Mucosa of gallbladder (tissue), 1 donor: Measurements from ENCODE around the gene GNAI3. TPM values are rescaled to one million over a fixed set of nuclear protein-coding genes. Genes with fewer than 3 reads are reported as not detected.

Experiments
- DNase-seq: peaks from one replicate; pipeline ENCODE4 v3.0.0-alpha.2; 2020; ENCODE audit warnings: low spot score
- total RNA-seq: library from RNA; stranded (reverse); gene quantifications from one replicate; pipeline ENCODE4 v1.2.1, GENCODE V29; 2021
- donor health status: DM: no; HTN: no; CAD: no.

The GNAI3 gene
- 6.7 TPM for total RNA-seq

DNA sequence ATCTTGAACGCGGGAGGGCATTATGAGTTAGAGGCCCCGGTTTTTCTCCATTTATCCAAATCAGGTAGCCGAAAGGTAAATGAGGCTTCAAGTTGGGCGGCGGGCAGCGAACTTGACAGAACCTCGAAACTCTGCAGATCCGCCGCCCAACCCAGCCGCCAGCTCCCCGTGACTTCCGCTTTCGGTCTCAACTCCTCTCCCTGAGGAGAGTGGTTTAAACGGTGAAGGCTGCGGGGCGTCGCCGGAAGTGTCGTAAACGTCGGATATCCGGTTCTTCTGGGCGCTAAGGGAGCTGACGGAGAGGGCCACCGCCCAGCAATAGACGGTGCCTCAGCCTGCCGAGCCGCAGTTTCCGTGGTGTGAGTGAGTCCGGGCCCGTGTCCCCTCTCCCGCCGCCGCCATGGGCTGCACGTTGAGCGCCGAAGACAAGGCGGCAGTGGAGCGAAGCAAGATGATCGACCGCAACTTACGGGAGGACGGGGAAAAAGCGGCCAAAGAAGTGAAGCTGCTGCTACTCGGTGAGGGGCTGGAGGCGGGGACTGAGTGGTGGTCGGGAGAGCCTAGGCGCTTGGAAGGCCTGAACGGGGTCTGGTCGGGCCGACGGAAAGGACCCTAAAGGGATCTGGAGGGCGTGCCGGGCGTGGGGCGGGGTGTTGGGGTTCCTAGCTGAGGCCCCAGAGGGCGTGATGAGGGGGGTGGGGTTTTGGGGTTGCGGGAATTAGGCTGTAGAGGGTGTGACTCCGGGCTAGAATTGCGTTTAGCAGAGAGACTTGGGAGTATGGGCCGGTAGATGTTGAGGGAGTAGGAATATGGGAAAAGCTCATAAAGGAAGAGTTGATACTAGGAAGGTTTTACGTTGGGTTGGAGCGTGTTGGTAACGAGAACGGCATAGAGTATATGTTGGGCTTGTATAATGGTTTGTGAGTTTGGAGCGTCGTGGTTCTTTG, at the start of gene GNAI3:
GNAI3 (plus strand) TSS at position 295 of the 947 bp plus-strand sequence; CDS start at position 401, 106 bp downstream.
- DNase-seq: peak; percentile 96

DNA sequence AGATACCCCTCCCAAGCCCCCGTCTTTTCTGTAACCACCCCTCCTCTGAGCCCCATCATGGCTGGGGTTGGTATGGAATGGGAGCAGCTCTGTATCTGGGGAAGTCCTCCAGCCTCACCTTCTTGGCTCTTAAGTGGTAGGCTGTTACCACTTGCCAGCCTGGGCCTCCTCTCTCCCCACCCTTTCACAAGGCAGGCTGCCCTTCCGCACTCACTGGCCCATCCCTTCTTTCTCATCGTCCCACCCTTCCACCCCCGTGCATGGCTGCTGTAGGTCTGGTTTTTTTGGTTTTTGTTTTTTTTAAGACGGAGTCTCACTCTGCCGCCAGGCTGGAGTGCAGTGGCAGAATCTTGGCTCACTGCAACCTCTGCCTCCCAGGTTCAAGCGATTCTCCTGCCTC, 49.3 kb upstream of the GNAI3 start:
- no peak for DNase-seq

DNA sequence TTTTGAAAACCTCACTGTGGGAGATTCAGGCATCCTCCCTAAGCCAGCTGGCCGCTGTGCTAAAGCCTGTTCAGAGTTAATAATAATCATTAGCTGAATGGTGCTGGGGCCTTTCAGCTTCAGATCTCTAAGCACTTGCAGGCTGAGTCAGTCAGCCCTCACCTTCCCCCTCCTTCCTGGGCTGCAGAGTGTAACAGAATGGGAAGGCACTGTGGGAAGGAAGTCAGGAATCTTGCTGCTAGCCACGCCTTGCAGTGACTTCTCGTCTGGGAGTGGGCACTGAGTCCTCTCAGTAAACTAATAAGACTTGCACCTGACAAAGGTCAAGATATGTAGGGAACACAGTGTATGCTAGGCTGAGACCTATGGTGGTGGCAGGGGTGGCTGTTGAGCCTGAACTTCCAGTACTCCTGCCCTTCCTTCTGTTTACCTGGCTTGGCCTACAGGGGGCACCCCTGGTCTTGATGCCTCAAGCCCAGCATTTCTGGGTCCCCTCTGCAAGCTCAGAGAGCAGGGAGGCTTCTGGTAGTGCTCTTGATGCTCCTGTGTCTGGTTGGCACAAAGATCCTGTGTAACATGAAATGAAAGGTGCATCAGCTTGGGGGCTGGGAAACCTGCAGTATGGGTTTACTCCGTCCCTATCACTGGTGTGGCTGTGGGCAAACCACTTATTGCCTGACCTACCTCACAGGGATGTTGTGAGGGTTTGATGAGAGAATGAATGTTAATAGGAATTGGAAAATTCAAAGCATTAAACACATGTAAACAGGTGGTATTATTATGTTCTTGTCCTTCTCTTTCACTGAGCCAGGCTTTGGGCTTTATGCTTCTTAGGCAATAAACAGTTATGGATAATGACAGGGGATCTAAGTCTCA, 48.5 kb upstream of the GNAI3 start:
- peak; percentile 50 for DNase-seq

DNA sequence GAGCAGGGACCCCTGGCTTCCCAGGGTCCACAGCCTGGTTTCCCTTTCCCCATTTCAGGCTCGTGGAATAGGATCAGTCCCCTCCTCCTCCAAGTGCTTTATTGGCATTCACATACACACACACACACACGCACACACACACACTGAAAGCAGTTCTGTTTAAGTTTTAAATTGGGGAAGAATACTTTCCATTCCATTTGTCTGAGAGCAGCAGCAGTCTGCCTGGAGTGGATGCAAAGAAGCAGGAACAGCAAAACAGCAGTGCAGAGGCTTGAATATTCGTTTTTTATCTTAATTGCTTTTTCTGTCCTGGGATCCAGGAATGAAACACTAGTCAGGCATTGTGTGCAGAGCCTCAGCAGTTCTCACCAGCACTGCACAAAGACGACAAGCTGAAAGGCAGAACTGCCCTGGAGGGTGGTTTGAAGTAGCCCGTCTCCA, 47.5 kb upstream of the GNAI3 start:
- DNase-seq: peak; percentile 48

DNA sequence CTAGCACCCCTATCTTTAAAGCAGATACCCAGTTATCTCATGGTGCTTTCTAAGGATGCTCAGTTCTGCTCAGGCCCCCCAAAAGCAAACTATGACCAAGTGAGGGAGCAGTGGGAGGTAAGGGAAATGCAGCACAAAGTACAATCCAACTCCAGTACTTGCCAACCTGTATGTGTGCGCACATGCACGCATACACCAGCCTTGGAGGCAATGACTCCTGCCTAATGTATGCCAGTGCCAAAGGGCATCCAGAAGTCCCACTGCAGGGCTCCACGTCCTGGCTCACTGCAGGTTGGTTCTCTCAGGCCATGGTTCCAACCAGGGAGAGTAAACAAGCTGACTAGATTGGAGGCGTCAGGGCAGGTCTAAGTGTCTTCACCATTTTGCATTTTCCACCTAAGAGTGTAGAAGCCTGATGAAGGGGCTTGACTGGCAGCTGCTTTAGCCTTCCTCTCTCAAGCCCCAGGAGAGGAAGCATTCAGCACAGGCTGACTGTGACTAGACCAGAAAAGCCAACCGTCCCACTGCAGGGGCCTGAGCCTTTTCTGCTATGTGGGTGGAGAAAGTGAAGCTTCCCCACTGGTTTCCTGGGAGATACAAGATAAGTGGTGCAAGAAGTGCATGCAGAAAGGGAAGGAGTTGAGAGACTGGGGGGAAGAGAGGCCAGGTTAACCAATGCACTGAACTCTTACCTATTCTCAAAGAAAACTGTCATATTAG, 46.6 kb upstream of the GNAI3 start:
- no peak for DNase-seq

DNA sequence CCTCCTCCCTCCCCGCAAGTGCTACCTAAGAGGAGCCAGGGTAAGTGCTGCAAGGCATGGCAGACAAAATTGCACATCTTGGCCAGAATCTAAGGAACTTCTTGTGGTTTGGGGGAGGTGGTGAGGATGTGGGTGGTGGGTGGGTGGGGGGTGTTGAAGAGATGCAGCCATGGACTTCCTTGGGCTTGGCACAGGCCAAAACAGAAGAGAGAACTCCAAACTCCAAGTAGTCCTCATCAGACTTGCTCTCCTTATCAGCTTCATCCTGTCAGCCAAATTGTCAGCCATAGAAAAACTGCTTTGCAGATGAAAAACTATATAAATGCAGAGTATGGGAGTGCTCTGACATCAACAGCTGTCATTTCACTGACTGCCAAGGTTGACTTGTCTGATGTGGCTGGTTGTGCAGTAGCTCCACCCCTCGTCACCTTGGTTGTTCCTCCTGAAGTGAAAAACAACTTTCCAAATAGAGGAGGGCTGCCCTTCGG, 46.0 kb upstream of the GNAI3 start:
- DNase-seq: no peak

DNA sequence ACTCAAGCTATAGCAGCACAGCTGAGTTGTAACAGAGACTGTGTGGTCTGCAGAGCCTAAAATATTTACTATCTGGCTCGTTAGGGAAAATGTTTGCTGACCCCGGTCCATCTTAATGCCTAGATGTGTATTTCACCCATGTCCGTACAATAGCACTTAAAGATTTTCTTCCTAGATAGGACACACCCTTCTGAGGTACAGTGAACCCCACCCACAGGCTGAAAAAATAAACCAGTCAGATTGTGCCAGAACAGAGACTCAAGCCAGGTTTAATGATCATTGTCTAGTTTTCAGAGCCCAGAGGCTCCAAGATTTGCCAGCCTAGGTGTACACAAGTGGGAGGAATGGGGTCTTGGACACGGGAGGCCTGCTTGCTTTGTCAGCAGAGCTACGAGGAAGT, 44.5 kb upstream of the GNAI3 start:
- no peak for DNase-seq

DNA sequence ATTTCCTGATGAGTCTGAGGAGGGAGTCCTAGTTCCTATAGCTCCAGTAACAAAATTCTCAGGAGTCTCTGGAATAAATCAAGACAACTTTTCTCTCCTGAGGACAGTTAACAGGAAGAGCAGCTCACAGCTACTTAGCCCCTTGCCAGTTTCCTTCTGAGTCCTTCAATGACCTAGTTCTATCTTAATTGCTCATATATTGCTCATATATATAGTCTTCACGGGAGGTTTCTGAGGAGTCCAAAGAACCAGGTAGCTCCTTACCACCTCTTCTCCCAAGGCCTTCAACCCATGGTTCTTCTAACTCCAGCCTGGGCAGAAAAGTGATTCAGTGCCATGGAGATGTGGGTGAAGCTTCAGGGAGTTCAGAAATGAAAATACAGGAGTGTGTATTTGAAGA, 43.4 kb upstream of the GNAI3 start:
- no peak for DNase-seq

DNA sequence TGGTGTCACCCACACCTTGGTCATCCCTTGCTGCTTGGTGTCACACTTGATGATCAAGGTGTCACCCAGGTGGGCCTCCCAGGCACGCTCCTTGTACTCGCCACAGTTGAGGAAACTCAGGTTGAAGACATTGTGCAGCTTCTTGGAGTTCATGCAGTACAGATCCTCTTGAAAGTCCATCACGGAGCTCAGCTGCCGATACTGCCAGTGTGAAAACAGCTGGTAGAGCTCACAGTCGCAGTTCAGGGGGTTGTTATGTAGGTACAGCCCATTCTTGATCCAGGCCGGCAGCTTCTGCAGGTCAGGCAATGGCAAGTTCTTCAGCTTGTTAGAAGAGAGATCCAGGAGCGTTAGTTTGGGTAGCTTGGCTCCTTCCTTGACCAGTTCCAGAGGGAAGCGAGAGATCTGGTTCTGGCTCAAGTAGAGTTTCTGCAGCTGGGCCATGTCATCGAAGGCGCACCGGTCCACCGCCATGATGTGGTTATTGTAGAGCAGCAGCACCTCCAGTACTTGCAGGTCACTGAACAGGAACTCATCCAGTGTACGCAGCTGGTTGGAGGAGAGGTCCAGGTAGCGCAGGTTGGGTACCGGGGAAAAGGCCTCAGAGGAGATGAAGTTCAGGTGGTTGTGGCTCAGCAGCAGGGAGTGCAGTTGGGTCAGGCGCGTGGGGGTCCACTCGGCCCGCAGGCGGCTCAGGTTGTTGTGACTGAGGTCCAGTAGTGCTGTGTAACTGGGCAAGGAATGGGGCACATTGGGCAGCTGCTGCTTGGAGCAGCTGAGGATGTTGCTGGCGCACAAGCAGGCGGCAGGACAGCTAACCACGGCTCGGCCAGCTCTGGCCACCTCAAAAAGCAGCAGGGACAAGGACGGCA, 40.2 kb upstream of the GNAI3 start:
- no peak for DNase-seq

DNA sequence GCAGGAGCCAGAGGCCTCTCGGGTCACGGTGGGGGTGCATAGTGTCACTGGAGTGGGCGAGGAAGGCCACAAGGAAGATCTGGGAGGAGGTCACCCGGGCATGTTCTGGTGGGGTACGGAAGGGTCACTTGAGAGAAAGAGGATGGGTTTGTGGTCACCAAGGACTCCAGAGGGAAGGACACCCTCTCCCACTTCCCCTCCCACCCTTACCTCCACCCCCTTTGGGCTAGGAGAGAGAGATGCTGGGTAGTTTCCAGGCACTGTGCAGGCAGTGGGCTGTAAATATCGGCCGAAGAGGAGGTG, 39.6 kb upstream of the GNAI3 start:
- no peak for DNase-seq

DNA sequence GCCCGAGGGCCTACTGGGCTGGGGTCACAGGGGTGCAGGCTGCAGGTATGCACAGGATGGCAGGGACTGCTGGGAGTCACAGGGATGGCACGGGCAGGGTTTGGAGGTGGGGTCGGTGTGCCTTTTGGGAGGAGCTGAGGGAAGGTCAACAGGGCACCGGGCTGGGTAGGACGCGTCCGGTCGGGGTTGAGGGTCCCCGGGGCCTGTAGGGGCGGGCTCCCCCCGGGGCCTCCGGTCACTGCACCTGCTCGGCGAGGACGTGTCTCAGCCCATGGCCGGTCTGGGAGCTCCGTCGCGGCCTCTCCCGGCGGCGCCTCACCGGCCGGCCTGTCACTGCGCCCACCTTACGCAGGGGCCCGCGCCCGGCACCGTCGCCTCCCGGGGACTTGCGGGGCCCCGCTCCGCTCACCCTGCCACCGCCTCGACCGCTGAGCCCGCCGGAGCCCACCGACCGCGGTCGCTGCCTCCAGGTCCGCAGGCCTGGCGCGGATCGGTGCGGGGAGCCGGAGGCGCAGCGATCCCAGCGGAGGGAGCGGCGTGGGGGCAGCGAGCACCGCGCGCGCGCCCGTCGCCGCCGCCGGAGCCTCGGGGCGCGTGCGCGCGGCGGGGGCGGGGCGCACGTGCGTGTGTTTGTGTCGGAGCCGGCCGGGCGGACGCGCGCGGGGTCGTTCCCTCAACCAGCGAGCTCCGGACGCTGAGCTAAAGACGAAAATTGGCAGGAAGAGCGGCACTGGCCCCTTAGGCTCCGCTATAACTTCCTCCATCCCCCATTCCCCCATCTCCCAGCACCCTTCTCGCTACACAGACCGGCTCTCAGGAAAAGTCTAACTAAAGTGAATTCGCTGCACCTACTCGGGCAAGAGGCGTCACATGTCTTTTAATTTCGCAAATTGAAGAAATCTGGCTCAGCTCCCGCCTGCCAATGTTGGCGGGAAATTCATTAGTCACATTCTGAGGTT, 39.0 kb upstream of the GNAI3 start, which contains the start of gene AMIGO1:
AMIGO1 (minus strand) TSS at position 552 of the 959 bp plus-strand sequence. CDS start 815 bp downstream, outside the sequence.
- peak; percentile 46 for DNase-seq

DNA sequence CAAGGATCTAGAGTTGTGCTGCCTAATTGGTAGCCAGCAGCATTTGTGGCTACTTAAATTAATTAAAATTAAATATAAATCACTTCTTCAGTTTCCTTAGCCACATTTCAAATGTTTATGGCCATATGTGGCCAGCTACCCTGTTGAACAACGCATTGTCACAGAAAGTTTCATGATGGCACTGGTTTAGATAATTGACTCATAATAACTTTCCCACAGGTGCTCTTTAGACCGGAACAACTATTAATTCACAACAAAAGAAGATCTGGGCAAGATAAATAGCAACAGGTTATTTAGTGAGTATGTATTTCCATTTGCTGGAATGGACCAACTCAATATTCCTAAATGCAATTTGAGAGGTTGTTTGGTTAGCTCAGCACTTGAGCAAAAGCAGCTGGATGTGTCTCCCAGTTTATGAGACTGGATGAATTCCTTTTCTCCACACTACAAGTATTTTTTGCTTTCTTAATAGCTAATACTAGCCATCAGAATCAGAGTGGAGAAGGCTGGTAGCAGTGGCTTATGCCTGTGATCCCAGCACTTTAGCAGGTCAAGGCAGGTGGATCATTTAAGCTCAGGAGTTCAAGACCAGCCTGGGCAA, 35.2 kb upstream of the GNAI3 start:
- DNase-seq: no peak

DNA sequence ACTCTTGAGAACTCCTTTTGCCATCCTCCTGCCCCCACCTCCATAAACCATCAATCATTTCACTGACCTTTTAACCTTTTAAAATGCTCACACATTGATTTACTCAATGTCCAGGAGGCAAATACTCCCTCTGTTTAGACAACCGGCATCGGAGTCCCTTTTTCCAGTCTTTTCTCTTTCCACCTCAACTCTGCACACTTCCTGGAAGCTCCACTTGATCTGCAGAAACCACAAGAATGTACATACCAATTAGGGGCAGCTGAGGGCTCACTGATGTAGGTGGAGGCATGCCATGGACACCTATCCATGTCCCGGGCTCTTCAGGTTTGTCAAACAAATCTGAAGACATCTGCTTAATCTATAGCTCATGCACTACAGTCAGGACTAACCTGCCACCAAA, 33.6 kb upstream of the GNAI3 start:
- no peak for DNase-seq

DNA sequence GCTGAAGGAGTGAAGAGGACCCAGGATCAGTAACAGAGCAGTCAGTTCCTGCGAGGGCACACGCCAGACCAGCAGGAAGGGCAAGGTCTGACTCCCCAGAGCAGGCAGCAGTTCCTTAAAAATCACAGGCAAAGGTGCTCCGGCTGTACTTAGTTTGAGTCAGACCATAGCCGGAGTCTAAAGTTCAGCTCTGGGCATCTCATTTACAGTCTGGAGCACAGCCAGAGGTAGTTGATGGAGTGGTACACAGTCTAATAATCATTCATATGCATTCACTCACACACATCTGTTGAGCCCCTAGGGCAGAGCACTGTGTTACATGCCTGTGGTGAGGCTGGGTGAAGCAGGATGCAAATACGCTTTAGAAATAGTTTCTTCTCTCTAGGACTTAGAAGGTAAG, 31.5 kb upstream of the GNAI3 start:
- peak; percentile 62 for DNase-seq

DNA sequence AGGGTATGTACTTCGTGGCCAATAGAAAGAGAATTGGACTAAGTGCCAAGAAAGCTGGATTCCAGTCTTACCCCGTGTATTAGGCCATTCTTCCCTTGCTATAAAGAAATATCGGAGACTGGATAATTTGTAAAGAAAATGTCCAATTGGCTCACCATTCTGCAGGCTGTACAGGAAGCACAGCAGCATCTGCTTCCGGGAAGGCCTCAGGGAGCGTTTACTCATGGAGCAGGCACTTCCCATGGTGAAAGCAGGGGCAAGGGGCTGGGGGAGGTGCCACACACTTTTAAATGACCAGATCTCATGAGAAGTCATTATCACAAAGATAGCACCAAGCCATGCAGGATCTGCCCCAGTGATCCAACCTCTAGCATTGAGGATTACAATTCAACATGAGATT, 31.1 kb upstream of the GNAI3 start:
- no peak for DNase-seq

DNA sequence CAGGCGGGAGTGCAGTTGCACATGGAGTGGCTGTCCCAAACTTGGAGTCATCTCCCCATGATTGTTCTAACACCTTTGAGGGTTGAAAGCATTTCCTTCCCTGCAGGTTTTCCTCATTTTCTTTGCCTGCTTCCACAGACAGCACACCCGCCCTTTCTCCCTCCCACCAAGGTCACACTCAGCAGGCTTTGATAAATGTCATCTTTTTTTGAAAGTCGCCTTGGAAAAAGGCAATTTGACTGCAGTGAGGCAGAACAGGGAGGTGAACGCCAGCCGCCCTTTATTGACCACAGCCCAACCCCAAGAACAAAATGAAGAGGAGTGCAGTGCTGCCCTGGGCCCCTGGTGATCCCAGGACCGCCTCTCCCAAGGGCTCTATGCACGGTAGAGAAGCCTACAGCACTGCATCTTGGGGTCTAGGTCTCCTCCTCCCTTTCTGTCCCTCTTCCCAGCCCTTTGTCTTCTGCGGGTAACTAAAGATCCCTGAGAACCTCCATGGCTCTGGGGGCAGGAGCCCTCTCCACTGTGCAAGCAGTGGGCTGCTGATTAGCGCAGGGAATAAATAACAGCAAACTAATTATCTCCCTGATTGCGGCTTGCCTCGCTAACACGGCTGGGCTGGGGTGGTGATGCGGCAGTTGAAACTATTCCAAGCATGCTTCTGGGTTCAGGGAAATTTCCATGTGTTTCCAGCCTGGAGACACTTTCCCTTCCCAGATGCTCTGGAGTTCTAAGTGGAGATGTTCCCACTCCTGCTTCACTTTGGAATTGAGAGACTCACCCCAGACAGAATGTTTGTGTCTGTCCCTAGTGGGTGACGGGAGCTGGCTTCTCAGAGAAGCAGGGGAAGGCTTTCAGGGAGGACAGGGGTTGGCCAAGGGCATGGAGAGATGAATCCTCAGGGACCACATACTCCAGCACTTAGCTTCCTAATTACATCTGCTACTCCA, 27.1 kb upstream of the GNAI3 start:
- DNase-seq: no peak

DNA sequence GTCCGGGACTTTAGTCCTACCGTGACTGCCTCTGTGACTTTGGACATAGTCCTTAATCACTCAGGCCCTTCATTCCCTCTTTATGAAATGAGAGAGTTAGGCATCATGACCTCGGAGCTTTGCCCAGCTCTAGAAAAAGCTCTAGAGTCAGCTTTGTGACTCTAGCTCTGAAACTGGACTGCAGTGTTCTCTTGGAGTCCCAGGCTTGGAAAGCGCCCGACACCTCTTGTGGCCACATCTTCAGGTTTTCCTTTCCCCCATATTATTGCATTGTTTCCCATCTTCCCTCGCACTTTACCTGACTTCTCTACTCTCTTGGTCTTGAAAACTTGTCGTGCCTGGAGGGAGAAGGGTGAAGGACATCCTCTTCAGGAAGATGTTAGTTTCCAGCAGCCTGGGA, 26.4 kb upstream of the GNAI3 start:
- DNase-seq: no peak

DNA sequence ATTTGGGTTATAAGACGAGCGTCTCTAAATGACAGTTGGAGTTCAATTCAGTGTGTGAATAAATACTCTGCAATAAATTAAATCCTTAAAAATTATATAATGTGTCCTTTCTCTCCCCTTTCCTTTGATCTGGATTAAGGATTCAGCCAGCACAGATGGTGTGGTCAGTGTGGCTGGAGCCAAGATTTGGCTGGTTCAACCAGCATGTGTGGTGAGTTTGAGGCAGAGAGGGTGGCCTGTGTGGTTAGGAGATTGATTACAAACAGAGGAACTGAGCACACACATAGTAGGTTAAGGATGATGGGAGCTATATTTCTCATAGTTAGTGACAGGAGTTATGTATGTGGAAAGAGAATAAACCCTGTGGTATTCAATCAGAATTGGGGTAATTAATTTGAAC, 24.7 kb upstream of the GNAI3 start:
- no peak for DNase-seq
